Activated B cell treated with CpG ODN at 0.5 μM for 24 hours (primary cell): Measurements from ENCODE around the gene TMEM35B. TPM values are rescaled to one million over a fixed set of nuclear protein-coding genes. Genes with fewer than 3 reads are reported as not detected.

Experiments
- ATAC-seq: fragments of 200-7000 bp; cut with Tn5 transposase; one replicate; pipeline ENCODE4 v1.10.0; 2021; ENCODE audit warnings: low read depth, mild to moderate bottlenecking, moderate library complexity
- CTCF ChIA-PET: fragments of 350-600 bp; sonication (Branson Sonifier 250); formaldehyde crosslinking; loops from one replicate; lab custom pipeline; 2021; ENCODE audit warnings: antibody characterized with exemption; lab: Charles Lee
- POLR2A ChIA-PET: fragments of 350-600 bp; sonication (Branson Sonifier 250); formaldehyde crosslinking; loops from one replicate; lab custom pipeline; 2021; ENCODE audit warnings: antibody characterized with exemption; lab: Charles Lee
- DNase-seq: peaks from one replicate; pipeline ENCODE4 v3.0.0; 2022
- H3K27ac Mint-ChIP-seq: one replicate; pipeline ENCODE4 v1.8.0; 2020; ENCODE audit warnings: mixed read lengths
- H3K27me3 Mint-ChIP-seq: one replicate; pipeline ENCODE4 v1.8.0; 2021; ENCODE audit warnings: mixed read lengths
- H3K36me3 Mint-ChIP-seq: one replicate; pipeline ENCODE4 v1.8.0; 2021; ENCODE audit warnings: low read depth, mixed read lengths
- H3K4me1 Mint-ChIP-seq: one replicate; pipeline ENCODE4 v1.8.0; 2021; ENCODE audit warnings: mixed read lengths
- H3K4me3 Mint-ChIP-seq: one replicate; pipeline ENCODE4 v1.8.0; 2020; ENCODE audit warnings: mild to moderate bottlenecking, mixed read lengths
- H3K9me3 Mint-ChIP-seq: one replicate; pipeline ENCODE4 v1.8.0; 2020; ENCODE audit warnings: mixed read lengths
- intact Hi-C: fragments of 100-400 bp; cut with micrococcal nuclease; formaldehyde crosslinking; loops from one replicate; pipeline ENCODE4 v1.15.1; 2024
- total RNA-seq: library from RNA; stranded (reverse); gene quantifications from 2 replicates; pipeline ENCODE4 v1.2.3, GENCODE V29; 2022
- TF ChIP-seq, protein P1 (sequence below): fragments of 200-600 bp; IDR thresholded peaks from one replicate; pipeline ENCODE4 v1.8.0; 2022; ENCODE audit warnings: antibody characterized with exemption, mild to moderate bottlenecking

TMEM35B gene
- total RNA-seq = 16.7 and 20.0 TPM in 2 replicates

DNA sequence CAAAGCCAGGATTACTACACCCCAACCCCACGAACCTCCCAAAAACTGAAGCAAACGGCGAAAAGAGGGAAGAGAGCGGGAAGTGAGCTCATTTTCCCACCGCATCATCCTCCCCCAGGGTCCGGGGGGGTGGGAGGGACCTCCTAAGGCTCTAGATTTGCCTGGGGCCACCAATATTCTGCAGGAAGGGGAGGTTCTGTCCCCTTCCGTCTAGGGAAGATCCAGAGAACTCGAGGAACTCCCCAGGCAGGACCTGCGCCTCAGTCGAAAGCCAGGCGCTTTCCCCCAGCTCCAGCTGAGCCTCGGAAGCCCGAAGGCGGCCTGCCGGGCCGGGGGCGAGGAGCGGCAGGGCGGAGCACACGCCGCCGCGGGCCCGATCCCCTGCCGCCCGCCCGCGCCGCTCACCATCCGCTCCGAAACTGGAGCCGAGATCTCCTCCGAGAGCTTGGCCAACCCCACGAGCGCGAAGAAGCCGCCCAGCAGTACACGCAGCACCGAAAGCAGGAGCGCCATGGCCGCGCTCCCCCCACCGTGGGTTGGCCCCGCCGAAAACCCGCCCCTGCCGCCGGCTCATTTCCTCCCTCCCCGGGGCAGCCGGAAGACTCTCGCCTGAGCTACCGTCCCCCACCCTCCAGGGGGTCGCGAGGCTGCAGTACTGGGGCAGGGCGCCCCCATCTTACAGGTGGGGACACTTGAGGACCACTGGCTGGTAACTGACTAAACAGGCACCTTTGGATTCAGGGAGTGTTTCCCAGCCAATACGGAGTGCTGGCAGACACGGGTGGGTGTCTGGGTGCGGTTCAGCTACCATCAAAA is at the start of gene TMEM35B:
Gene TMEM35B (minus strand): TSS at position 555 of the 816 bp plus-strand sequence. CDS start 42 bp downstream, at position 513.
- Mint-ChIP-seq H3K36me3 (peaks cover 36% of the 10 kb centered on the region), H3K4me1 (peaks cover 43% of the 10 kb centered on the region)

DNA sequence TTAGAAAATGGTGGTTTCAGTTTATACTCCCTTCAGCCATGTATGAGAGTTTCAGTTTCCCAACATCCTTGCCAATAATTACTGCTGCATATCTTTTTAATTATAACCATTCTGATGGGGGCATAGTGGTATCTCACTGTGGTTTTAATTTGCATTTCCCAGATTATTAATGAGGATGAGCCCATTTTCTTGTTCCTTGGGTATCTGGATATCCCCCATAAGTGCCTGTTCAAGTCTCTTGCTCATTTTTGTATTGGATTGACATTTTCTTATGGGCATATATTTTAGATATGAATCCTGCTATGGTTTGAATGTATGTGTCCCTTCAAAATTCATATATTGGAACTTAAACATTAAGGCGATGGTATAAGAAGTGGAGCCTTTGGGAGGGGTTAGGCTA is 48.2 kb upstream of the TMEM35B start:
- CTCF ChIA-PET = no interaction called here
- H3K4me1 Mint-ChIP-seq = peaks cover 24% of the 10 kb centered on the region
- H3K27ac Mint-ChIP-seq = no peak overlapping the region
- peaks cover 21% of the 10 kb centered on the region for H3K36me3 Mint-ChIP-seq
- peak overlapping the region; percentile 19 for H3K4me3 Mint-ChIP-seq
- TF ChIP-seq, protein P1, sequence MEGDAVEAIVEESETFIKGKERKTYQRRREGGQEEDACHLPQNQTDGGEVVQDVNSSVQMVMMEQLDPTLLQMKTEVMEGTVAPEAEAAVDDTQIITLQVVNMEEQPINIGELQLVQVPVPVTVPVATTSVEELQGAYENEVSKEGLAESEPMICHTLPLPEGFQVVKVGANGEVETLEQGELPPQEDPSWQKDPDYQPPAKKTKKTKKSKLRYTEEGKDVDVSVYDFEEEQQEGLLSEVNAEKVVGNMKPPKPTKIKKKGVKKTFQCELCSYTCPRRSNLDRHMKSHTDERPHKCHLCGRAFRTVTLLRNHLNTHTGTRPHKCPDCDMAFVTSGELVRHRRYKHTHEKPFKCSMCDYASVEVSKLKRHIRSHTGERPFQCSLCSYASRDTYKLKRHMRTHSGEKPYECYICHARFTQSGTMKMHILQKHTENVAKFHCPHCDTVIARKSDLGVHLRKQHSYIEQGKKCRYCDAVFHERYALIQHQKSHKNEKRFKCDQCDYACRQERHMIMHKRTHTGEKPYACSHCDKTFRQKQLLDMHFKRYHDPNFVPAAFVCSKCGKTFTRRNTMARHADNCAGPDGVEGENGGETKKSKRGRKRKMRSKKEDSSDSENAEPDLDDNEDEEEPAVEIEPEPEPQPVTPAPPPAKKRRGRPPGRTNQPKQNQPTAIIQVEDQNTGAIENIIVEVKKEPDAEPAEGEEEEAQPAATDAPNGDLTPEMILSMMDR = no peak
- no peaks in the 10 kb centered on the region for H3K9me3 Mint-ChIP-seq
- no peak for ATAC-seq
- POLR2A ChIA-PET = no interaction called here
- no peak for DNase-seq
- peaks cover 2% of the 10 kb centered on the region for H3K27me3 Mint-ChIP-seq
- intact Hi-C loops = no loop called here

More for the DNA sequence above, at the start of gene TMEM35B:
- DNase-seq (peak; percentile 74), ATAC-seq (peak; percentile 87)
- TF ChIP-seq, protein P1 = no peak
- no peaks in the 10 kb centered on the region for H3K27me3 Mint-ChIP-seq
- intact Hi-C loops = loop anchor here (1.0 to 5.0 kb wide), 4 partner anchors 46 to 126 kb away; partner anchors contain the start of genes DLGAP3, SMIM12, ZMYM1 and ZMYM6
- CTCF ChIA-PET = interaction anchor here (1.0 to 1.6 kb wide), 3 partner anchors 119 to 127 kb away, joined by 3 to 8 read pairs (median 4); partner anchors contain the start of gene SMIM12
- peak within 1 kb of the TSS; percentile 97 for H3K4me3 Mint-ChIP-seq
- peak within 1 kb of the TSS; percentile 89 for H3K27ac Mint-ChIP-seq
- H3K9me3 Mint-ChIP-seq = no peaks in the 10 kb centered on the region
- POLR2A ChIA-PET = interaction anchor here (0.6 to 2.4 kb wide), 15 partner anchors 27 to 1329 kb away, joined by 3 to 19 read pairs (median 5); partner anchors contain the start of genes SFPQ, SMIM12, TRAPPC3 and ZMYM1

DNA sequence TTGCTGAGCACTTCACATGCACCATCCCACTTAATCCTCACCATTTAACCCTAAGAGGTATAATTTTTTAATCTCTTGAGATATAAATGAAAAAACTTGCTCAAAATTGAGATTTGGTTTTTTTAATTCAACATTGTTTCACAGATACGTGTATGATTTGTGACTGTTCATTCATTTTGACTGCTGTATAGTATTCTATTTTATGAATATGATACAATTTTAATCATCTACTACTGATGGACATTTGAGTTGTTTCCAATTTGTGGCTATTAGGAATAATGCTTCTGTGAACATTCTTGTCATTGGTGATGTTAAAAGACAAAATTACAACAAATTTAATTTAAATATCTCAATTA is 47.2 kb upstream of the TMEM35B start:
- CTCF ChIA-PET = no interaction called here
- Mint-ChIP-seq H3K4me3 (no peak overlapping the region), H3K27me3 (peaks cover 2% of the 10 kb centered on the region), H3K36me3 (peaks cover 27% of the 10 kb centered on the region), H3K27ac (no peak overlapping the region), H3K4me1 (peaks cover 30% of the 10 kb centered on the region), H3K9me3 (no peaks in the 10 kb centered on the region)
- POLR2A ChIA-PET = interaction anchor here (0.9 to 3.1 kb wide), 11 partner anchors 9 to 899 kb away, joined by 3 to 67 read pairs (median 4); partner anchors contain the start of genes AGO3, SFPQ, SMIM12 and TMEM35B
- DNase-seq = no peak
- TF ChIP-seq, protein P1 = no peak
- intact Hi-C loops = no loop called here
- no peak for ATAC-seq

DNA sequence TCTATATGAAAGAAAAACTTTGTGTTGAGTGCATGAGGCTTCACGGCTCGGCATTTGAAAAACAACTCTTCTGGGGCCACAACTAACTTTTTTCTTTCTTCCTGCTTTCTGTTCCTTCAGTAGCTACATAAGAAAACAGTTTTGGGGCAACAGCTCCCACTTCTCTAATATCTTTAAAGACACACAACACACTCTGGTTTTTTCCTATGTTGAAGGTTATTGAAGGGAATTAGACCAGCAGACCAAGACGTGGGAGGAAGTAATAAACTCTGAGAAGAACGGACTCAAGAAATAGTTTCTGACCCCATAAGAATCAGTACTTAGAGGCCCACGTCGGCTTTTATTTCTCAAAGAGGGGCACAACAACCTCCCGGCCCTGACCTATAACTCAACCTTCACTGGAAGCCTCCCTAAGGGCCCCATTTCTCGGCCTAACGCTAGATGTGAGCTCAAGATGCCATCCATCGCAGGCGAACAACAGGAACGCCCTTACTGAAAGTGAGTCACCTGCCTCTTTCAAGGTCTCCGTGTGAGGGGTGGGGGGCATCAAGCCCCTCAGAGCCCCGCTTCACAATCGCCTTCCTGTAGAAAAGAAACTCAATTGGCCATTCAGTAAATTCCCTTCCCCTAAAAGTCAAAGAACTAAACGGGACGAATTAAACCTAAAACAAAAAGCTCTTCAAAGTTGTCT is 45.8 kb upstream of the TMEM35B start:
- peak; percentile 40 for ATAC-seq
- ChIA-PET POLR2A (interaction anchor here (0.8 to 3.1 kb wide), 12 partner anchors 10 to 527 kb away, joined by 3 to 67 read pairs (median 4); partner anchors contain the start of genes KIAA0319L, NCDN, SFPQ and SMIM12), CTCF (no interaction called here)
- H3K4me1 Mint-ChIP-seq = peaks cover 38% of the 10 kb centered on the region
- TF ChIP-seq, protein P1 = no peak
- no peaks in the 10 kb centered on the region for H3K27me3 Mint-ChIP-seq
- no peaks in the 10 kb centered on the region for H3K9me3 Mint-ChIP-seq
- peak; percentile 33 for DNase-seq
- H3K36me3 Mint-ChIP-seq = peaks cover 37% of the 10 kb centered on the region
- H3K27ac Mint-ChIP-seq = peak overlapping the region; percentile 98
- intact Hi-C loops = loop anchor here (1.0 to 2.0 kb wide), 5 partner anchors 46 to 238 kb away; partner anchors contain the start of genes SFPQ, SMIM12, TMEM35B and ZMYM1
- H3K4me3 Mint-ChIP-seq = peak overlapping the region; percentile 99
